Measurements from ENCODE around the gene GPR162.

GPR162 gene

GRCh38 chr12:6787309-6787708, 34.3 kb upstream of the GPR162 start:
- no peak for DNase-seq

GRCh38 chr12:6788972-6789924, 32.4 kb upstream of the GPR162 start, which contains the start of gene CD4:
TSS of gene CD4 (plus strand) at chr12:6789528. CDS start at chr12:6800139, 10,611 bp downstream.
- DNase-seq, result no peak

GRCh38 chr12:6790496-6791150, 31.0 kb upstream of the GPR162 start:
- no peak for DNase-seq

GRCh38 chr12:6791931-6792520, 29.6 kb upstream of the GPR162 start:
- no peak for DNase-seq

- DNase-seq, result no peak
Measured at GRCh38 chr12:6792522-6793201, 29.0 kb upstream of the GPR162 start.

- DNase-seq, result no peak
Measured at GRCh38 chr12:6795088-6795487, 26.5 kb upstream of the GPR162 start.

- no peak for DNase-seq
Measured at GRCh38 chr12:6796576-6796975, 25.0 kb upstream of the GPR162 start.

GRCh38 chr12:6799147-6799546, 22.5 kb upstream of the GPR162 start:
- DNase-seq, result no peak

GRCh38 chr12:6807170-6807569, 14.5 kb upstream of the GPR162 start:
- no peak for DNase-seq

GRCh38 chr12:6809056-6809455, 12.6 kb upstream of the GPR162 start:
- DNase-seq, result no peak

GRCh38 chr12:6810758-6811157, 10.9 kb upstream of the GPR162 start:
- no peak for DNase-seq

- DNase-seq, result no peak
Measured at GRCh38 chr12:6813363-6813762, 8.3 kb upstream of the GPR162 start.

- no peak for DNase-seq
Measured at GRCh38 chr12:6816598-6816997, 5.0 kb upstream of the GPR162 start.

- no peak for DNase-seq
Measured at GRCh38 chr12:6817098-6817497, 4.5 kb upstream of the GPR162 start.

GRCh38 chr12:6817662-6818157, 3.9 kb upstream of the GPR162 start:
- DNase-seq, result no peak

- no peak for DNase-seq
Measured at GRCh38 chr12:6818222-6818621, 3.4 kb upstream of the GPR162 start.

- no peak for DNase-seq
Measured at GRCh38 chr12:6818645-6819044, 3.0 kb upstream of the GPR162 start.

GRCh38 chr12:6819106-6820030, 2.3 kb upstream of the GPR162 start:
- DNase-seq, result no peak

GRCh38 chr12:6820166-6820565, 1.5 kb upstream of the GPR162 start:
- DNase-seq, result no peak

GRCh38 chr12:6822426-6823135, 960 bp downstream of the GPR162 start:
- no peak for DNase-seq

All from NCI-H2029 (cell line).